ENCODE data around the gene BHMT2. TPM values are rescaled to one million over a fixed set of nuclear protein-coding genes. Genes with fewer than 3 reads are reported as not detected.
A peak's percentile ranks its signal among the peaks of the same experiment; 100 is the strongest.

Gene BHMT2
- total and polyA plus RNA-seq, 2 of the 13 experiments (the other 11 are each of a cell fraction or from before 2014, with no cell fraction given): 13.8 to 18.8 TPM

GRCh38 chr5:79108792-79109191, 39.2 kb downstream of the BHMT2 start (continued):
- peak; percentile 34 for TF ChIP-seq ZNF687 (CRISPR knock-in tag; IDR thresholded peaks at IDR 0.05)
- TF ChIP-seq CCAR2 (optimal IDR thresholded peaks at IDR 0.05; ENCODE audit: low read depth, low read length): no peak
- no peak for TF ChIP-seq ZNF577 (CRISPR knock-in tag; IDR thresholded peaks at IDR 0.05; ENCODE audit: borderline replicate concordance, low read depth)
- no peak for TF ChIP-seq BCLAF1 (IDR thresholded peaks at IDR 0.05)
- TF ChIP-seq PHB2 (IDR thresholded peaks at IDR 0.05; ENCODE audit: partially characterized antibody): no peak
- no peak for TF ChIP-seq HNRNPL (IDR thresholded peaks at IDR 0.05; ENCODE audit: low read depth, low read length)
- TF ChIP-seq ZKSCAN5 (CRISPR knock-in tag; IDR thresholded peaks at IDR 0.05): no peak
- TF ChIP-seq CEBPG (CRISPR knock-in tag; IDR thresholded peaks at IDR 0.05): peak; percentile 58
- TF ChIP-seq ZNF580 (CRISPR knock-in tag; IDR thresholded peaks at IDR 0.05; ENCODE audit: borderline replicate concordance, low read depth): peak; percentile 25; the same call in 1 of the 2 replicates
- TF ChIP-seq HIC2 (CRISPR knock-in tag; IDR thresholded peaks at IDR 0.05; ENCODE audit: low read depth): no peak
- no peak for TF ChIP-seq ZNF30 (CRISPR knock-in tag; IDR thresholded peaks at IDR 0.05)
- TF ChIP-seq RBM39 (IDR thresholded peaks at IDR 0.05; ENCODE audit: low read depth, low read length, poor library complexity, severe bottlenecking): no peak
- TF ChIP-seq PAX8 (CRISPR knock-in tag; IDR thresholded peaks at IDR 0.05; ENCODE audit: borderline replicate concordance): no peak
- no peak for TF ChIP-seq ZNF784 (CRISPR knock-in tag; IDR thresholded peaks at IDR 0.05; ENCODE audit: borderline replicate concordance)
- no peak for TF ChIP-seq STAT6 (CRISPR knock-in tag; IDR thresholded peaks at IDR 0.05; ENCODE audit: borderline replicate concordance)
- no peak for TF ChIP-seq ZNF569 (CRISPR knock-in tag; IDR thresholded peaks at IDR 0.05; ENCODE audit: borderline replicate concordance)
- TF ChIP-seq NCOA5 (CRISPR knock-in tag; IDR thresholded peaks at IDR 0.05): no peak
